WTC11 (cell line): ENCODE results near the gene SERP2.

ENCODE experiments used
- AFF4 ChIP-seq: sonication (generic); formaldehyde crosslinking; IDR thresholded peaks from 2 replicates; pipeline ENCODE4 v1.8.1; 2023; ENCODE audit warnings: mild to moderate bottlenecking, missing genetic modification reagents, borderline replicate concordance
- CTCF ChIP-seq: fragments of 200-600 bp; IDR thresholded peaks from 2 replicates; pipeline ENCODE4 v1.8.0; 2022; ENCODE audit warnings: antibody characterized with exemption
- E2F4 ChIP-seq: sonication (generic); formaldehyde crosslinking; IDR thresholded peaks from 2 replicates; pipeline ENCODE4 v1.8.1; 2022; ENCODE audit warnings: low read depth, mild to moderate bottlenecking, moderate library complexity, missing genetic modification reagents, borderline replicate concordance
- ELF4 ChIP-seq: sonication (generic); formaldehyde crosslinking; IDR thresholded peaks from 2 replicates; pipeline ENCODE4 v1.8.1; 2022; ENCODE audit warnings: low read depth, mild to moderate bottlenecking, moderate library complexity, missing genetic modification reagents
- FOXP1 ChIP-seq: sonication (generic); formaldehyde crosslinking; IDR thresholded peaks from 2 replicates; pipeline ENCODE4 v1.8.0; 2022; ENCODE audit warnings: missing genetic modification reagents, mild to moderate bottlenecking, moderate library complexity, borderline replicate concordance
- JAZF1 ChIP-seq: fragments of 250-450 bp; sonication (Bioruptor Pico); IDR thresholded peaks from 2 replicates; pipeline ENCODE4 v1.9.0; 2021; ENCODE audit warnings: moderate library complexity, mild to moderate bottlenecking, inconsistent platforms
- TEAD4 ChIP-seq: sonication (generic); formaldehyde crosslinking; IDR thresholded peaks from 2 replicates; pipeline ENCODE4 v1.8.0; 2022; ENCODE audit warnings: mild to moderate bottlenecking, missing genetic modification reagents
- TP53 ChIP-seq: sonication (generic); formaldehyde crosslinking; IDR thresholded peaks from 2 replicates; pipeline ENCODE4 v1.8.1; 2023; ENCODE audit warnings: mild to moderate bottlenecking, missing genetic modification reagents
- ZBTB43 ChIP-seq: sonication (generic); formaldehyde crosslinking; IDR thresholded peaks from 2 replicates; pipeline ENCODE4 v1.8.1; 2023; ENCODE audit warnings: mild to moderate bottlenecking, missing genetic modification reagents
- ZNF263 ChIP-seq: sonication (generic); formaldehyde crosslinking; IDR thresholded peaks from 2 replicates; pipeline ENCODE4 v1.8.1; 2022; ENCODE audit warnings: low read depth, mild to moderate bottlenecking, moderate library complexity, missing genetic modification reagents
- ZNF671 ChIP-seq: fragments of 250-450 bp; sonication (Bioruptor Pico); IDR thresholded peaks from 2 replicates; pipeline ENCODE4 v1.8.0; 2021; ENCODE audit warnings: mild to moderate bottlenecking

- TF ChIP-seq ZNF263 (CRISPR knock-in tag) (no peak), CTCF (no peak), E2F4 (CRISPR knock-in tag) (no peak), TP53 (CRISPR knock-in tag) (no peak), ZBTB43 (no peak), FOXP1 (CRISPR knock-in tag) (no peak), ELF4 (CRISPR knock-in tag) (no peak), AFF4 (no peak), ZNF671 (CRISPR knock-in tag) (no peak), TEAD4 (CRISPR knock-in tag) (no peak), JAZF1 (CRISPR knock-in tag) (no peak)
Observed at GRCh38 chr13:44400736-44401135, 27.1 kb downstream of the SERP2 start.
